Left cardiac atrium (tissue), 4 donors: ENCODE measurements around the gene DSP. TPM values are rescaled to one million over a fixed set of nuclear protein-coding genes. Genes with fewer than 3 reads are reported as not detected.

Experiments used
- ATAC-seq, 2 donors: fragments of 200-7000 bp; cut with Tn5 transposase; one replicate each; pipeline ENCODE4 v1.9.1; 2020; ENCODE audit warnings: mild to moderate bottlenecking in 2 of 2, moderate library complexity in 2 of 2
- DNase-seq: peaks from one replicate; pipeline ENCODE4 v3.0.0-alpha.2; 2020
- intact Hi-C, 2 donors: fragments of 100-400 bp; cut with DNase I; formaldehyde crosslinking; loops; one replicate each; pipeline versions ENCODE4 v1.14.1 to v1.15.1; 2022 to 2023
- total RNA-seq, 2 donors: library from RNA; stranded (reverse); fragmentation: NEBNext Ultra II Directional; extraction: Animal tissue kit (Norgen Biotek cat#: 25700); gene quantifications; one replicate each; pipeline ENCODE4 v1.2.1, GENCODE V29; 2021
- donor health status: DM: no; HTN: yes; CAD: no.
- donor health status: DM: no; HTN: yes; CAD: no; lungs with severe emphysema.
- donor health status: DM: yes; HTN: yes; CAD: no.
- donor health status: Dilated cardiomyopathy.

Gene DSP
- total RNA-seq, 2 donors from 2014 or later, result 179 to 198 TPM

- no peak for ATAC-seq
- no peak for DNase-seq
- intact Hi-C loops, result no loop called here
Measured at GRCh38 chr6:7628479-7628878, 87.0 kb downstream of the DSP start.

- DNase-seq (no peak), ATAC-seq (no peak)
- intact Hi-C loops, result no loop called here
Measured at GRCh38 chr6:7628909-7629308, 87.4 kb downstream of the DSP start.

- ATAC-seq (no peak), DNase-seq (no peak)
- intact Hi-C loops, result no loop called here
Measured at GRCh38 chr6:7629321-7629720, 87.8 kb downstream of the DSP start.

GRCh38 chr6:7630792-7631191 is 89.3 kb downstream of the DSP start:
- intact Hi-C loops, result no loop called here
- ATAC-seq, result no peak
- no peak for DNase-seq

- intact Hi-C loops, result no loop called here
- ATAC-seq, result no peak
Measured at GRCh38 chr6:7631466-7631865, 90.0 kb downstream of the DSP start.

GRCh38 chr6:7632501-7633290 is 91.2 kb downstream of the DSP start:
- intact Hi-C loops, result no loop called here
- ATAC-seq (no peak), DNase-seq (no peak)

More at GRCh38 chr6:7631466-7631865, 90.0 kb downstream of the DSP start:
- DNase-seq, result no peak

- no peak for ATAC-seq
- intact Hi-C loops, result no loop called here
Measured at GRCh38 chr6:7633361-7633760, 91.9 kb downstream of the DSP start.

GRCh38 chr6:7636151-7636550 is 94.7 kb downstream of the DSP start:
- DNase-seq (no peak), ATAC-seq (no peak)
- intact Hi-C loops, result no loop called here

More at GRCh38 chr6:7633361-7633760, 91.9 kb downstream of the DSP start:
- no peak for DNase-seq

Other genes with a start within 250 kb of the DSP start
- 10 to 100 TPM; 84.0 to 98.6 TPM for gene SSR1, start 228.5 kb upstream of the DSP start, total RNA-seq
- gene CAGE1, start 151.9 kb upstream of the DSP start, total RNA-seq, result under 1 TPM in 1 of 2 donors, not detected in 1; 0.06 TPM
- 10 to 100 TPM in 1 of 2 donors, 1 to 10 TPM in 1; 10.0 to 16.4 TPM for gene RIOK1, start 151.9 kb upstream of the DSP start, total RNA-seq
- 10 to 100 TPM; 10.3 to 12.6 TPM for gene SNRNP48, start 48.5 kb downstream of the DSP start, total RNA-seq
- 10 to 100 TPM in 1 of 2 donors, 1 to 10 TPM in 1; 2.1 to 13.4 TPM for gene BMP6, start 184.4 kb downstream of the DSP start, total RNA-seq